Stomach (tissue), 9 donors: ENCODE data around the gene PDZRN3. TPM values are rescaled to one million over a fixed set of nuclear protein-coding genes. Genes with fewer than 3 reads are reported as not detected.
"Not testable (repeated sequence)": the region's sequence is repeated elsewhere in the genome, so short reads cannot be mapped to it uniquely, and the experiment has no call there.

Experiments
- DNase-seq, 2 donors: peaks; one replicate each; pipeline versions ENCODE4 v3.0.0 to v3.0.0-alpha.2; 2013 to 2019
- H3K27ac ChIP-seq, 5 donors: fragments of 200-600 bp in 4 of 5; sonication (generic) in 4 of 5; one replicate each; pipeline ENCODE4 v1.5.1; 2013 to 2019; ENCODE audit warnings: mild to moderate bottlenecking in 1 of 5, moderate library complexity in 1 of 5
- H3K27me3 ChIP-seq, 3 donors: fragments of 200-600 bp; sonication (generic); one replicate each; pipeline ENCODE4 v1.5.1; 2017 to 2019; ENCODE audit warnings: mixed run types in 1 of 3
- H3K36me3 ChIP-seq, 4 donors: fragments of 200-600 bp; sonication (generic); 1 replicate in 3 of 4; 2 replicates in 1 of 4; pipeline ENCODE4 v1.5.1; 2016 to 2019
- H3K4me1 ChIP-seq, 4 donors: fragments of 200-600 bp; sonication (generic); one replicate each; pipeline ENCODE4 v1.5.1; 2016 to 2019
- H3K4me3 ChIP-seq, 4 donors: fragments of 200-600 bp; sonication (generic) in 3 of 4; one replicate each; pipeline ENCODE4 v1.5.1; 2016 to 2019; ENCODE audit warnings: mild to moderate bottlenecking in 1 of 4
- H3K9me3 ChIP-seq, 4 donors: fragments of 200-600 bp; sonication (generic); one replicate each; pipeline ENCODE4 v1.5.1; 2016 to 2019
- EP300 ChIP-seq: sonication (generic); formaldehyde crosslinking; IDR thresholded peaks from one replicate; pipeline ENCODE4 v1.6.1; 2017; ENCODE audit warnings: antibody characterized with exemption
- POLR2A ChIP-seq, 4 donors: fragments of 450-650 bp; IDR thresholded peaks; one replicate each; pipeline ENCODE4 v1.6.1; 2016; ENCODE audit warnings: antibody characterized with exemption in 4 of 4, control low read depth in 2 of 4, mild to moderate bottlenecking in 1 of 4, moderate library complexity in 1 of 4
- POLR2AphosphoS5 ChIP-seq, 3 donors: sonication (generic); formaldehyde crosslinking; IDR thresholded peaks; one replicate each; pipeline ENCODE4 v1.6.1; 2016; ENCODE audit warnings: antibody characterized with exemption in 3 of 3
- WGBS, 5 donors: extraction: QIAGEN DNeasy Blood & Tissue Kit in 3 of 5; methylation state at CpG; one replicate each; pipeline versions ENCODE4 v1.1.5 to v1.1.7; 2013 to 2018; 5-methylcytosine and 5-hydroxymethylcytosine counted together
- intact Hi-C: fragments of 100-400 bp; cut with DNase I; formaldehyde crosslinking; loops from one replicate; pipeline ENCODE4 v1.15.1; 2023; ENCODE audit warnings: low total_unique reads
- polyA plus RNA-seq, 3 donors: library from polyadenylated mRNA; stranded (reverse); fragments of 200-250 nt; gene quantifications; one replicate each; pipeline ENCODE4 v1.2.3, GENCODE V29; 2013
- total RNA-seq, 5 donors: library from RNA; depleted of rRNA; stranded (reverse); fragments of >200 nt; gene quantifications; one replicate each; pipeline versions ENCODE4 v1.1.0 to v1.2.3, GENCODE V29; 2014 to 2016
- TF ChIP-seq, protein P1 (sequence below), 7 experiments: fragments of 450-650 bp in 4 of 7; fragments of 200-600 bp in 3 of 7; sonication (generic) in 3 of 7; IDR thresholded peaks; one replicate each; pipeline ENCODE4 v1.5.1; 2016 to 2019; ENCODE audit warnings: antibody characterized with exemption in 7 of 7, control low read depth in 2 of 7, mild to moderate bottlenecking in 1 of 7
- donor health status: healthy with polysubstance abuse.
- donor health status: Bipolar disorder and iron deficiency.
- donor health status: healthy.

Gene PDZRN3
- total and polyA plus RNA-seq, 8 donors: 21.9 to 174 (median 63.0) TPM

DNA sequence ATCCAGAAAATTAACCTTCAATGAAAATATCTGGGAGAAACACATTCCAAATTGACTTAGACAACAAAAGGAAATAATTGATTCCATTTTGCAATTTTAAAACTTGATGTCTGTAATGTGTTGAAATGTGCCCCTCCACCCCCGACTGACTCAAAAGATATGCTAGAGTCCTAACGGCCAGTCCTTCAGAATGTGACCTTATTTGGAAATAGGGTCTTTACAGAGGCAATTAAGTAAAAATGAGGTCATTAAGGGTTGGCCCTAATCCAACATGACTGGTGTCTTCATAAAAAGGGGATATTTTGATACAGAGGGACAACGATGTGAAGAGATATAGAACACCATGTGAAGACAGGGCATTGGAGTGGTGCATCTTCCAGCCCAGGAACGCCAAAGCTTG is 153.9 kb downstream of the PDZRN3 start:
- intact Hi-C loops: no loop called here
- H3K4me1 ChIP-seq: peaks cover 4 to 45% (median 20%) of the 10 kb centered on the region in 4 donors
- WGBS, 5 donors: 74 to 86% (median 80%) methylated on average over 4 of the region's 4 CpGs
- no peak for DNase-seq
- TF ChIP-seq EP300: no peak
- no peak for TF ChIP-seq POLR2AphosphoS5 (IDR thresholded peaks at IDR 0.05)
- no peak for TF ChIP-seq POLR2A (IDR thresholded peaks at IDR 0.05)
- TF ChIP-seq, protein P1, sequence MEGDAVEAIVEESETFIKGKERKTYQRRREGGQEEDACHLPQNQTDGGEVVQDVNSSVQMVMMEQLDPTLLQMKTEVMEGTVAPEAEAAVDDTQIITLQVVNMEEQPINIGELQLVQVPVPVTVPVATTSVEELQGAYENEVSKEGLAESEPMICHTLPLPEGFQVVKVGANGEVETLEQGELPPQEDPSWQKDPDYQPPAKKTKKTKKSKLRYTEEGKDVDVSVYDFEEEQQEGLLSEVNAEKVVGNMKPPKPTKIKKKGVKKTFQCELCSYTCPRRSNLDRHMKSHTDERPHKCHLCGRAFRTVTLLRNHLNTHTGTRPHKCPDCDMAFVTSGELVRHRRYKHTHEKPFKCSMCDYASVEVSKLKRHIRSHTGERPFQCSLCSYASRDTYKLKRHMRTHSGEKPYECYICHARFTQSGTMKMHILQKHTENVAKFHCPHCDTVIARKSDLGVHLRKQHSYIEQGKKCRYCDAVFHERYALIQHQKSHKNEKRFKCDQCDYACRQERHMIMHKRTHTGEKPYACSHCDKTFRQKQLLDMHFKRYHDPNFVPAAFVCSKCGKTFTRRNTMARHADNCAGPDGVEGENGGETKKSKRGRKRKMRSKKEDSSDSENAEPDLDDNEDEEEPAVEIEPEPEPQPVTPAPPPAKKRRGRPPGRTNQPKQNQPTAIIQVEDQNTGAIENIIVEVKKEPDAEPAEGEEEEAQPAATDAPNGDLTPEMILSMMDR (IDR thresholded peaks at IDR 0.05): no peak
- no peaks in the 10 kb centered on the region for H3K9me3 ChIP-seq
- H3K36me3 ChIP-seq: no peaks in the 10 kb centered on the region
- H3K27ac ChIP-seq: peak overlapping the region in 2 of 5 donors; percentile 40 to 43
- H3K4me3 ChIP-seq: no peak overlapping the region
- H3K27me3 ChIP-seq: no peaks in the 10 kb centered on the region

DNA sequence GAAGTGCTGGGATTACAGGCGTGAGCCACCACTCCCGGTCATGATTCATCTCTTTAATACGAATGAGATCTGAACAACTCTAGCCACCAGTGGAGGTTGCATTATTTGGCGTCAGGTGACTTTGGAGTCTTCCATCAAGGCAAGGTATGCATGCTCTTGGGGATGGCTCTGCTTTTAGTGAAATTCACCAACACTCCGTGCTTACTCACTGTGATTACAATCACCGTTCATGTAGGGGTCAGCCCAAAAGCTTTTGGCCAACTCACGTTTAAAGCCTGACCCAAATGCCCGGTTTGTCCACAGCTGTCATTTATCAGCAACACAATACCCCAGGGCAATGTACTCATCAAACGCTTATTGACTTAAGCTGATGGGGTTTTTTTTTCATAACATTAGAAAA is 155.4 kb downstream of the PDZRN3 start:
- Histone ChIP-seq H3K27ac (no peak overlapping the region), H3K4me3 (no peak overlapping the region), H3K36me3 (no peaks in the 10 kb centered on the region), H3K4me1 (peaks cover 0 to 37% (median 18%) of the 10 kb centered on the region in 4 donors), H3K27me3 (no peaks in the 10 kb centered on the region), H3K9me3 (no peaks in the 10 kb centered on the region)
- intact Hi-C loops: no loop called here
- TF ChIP-seq, protein P1 (IDR thresholded peaks at IDR 0.05): no peak
- TF ChIP-seq POLR2AphosphoS5 (IDR thresholded peaks at IDR 0.05): no peak
- no peak for TF ChIP-seq POLR2A (IDR thresholded peaks at IDR 0.05)
- TF ChIP-seq EP300: no peak
- 59 to 84% (median 69%) methylated on average over 9 of the region's 9 CpGs for WGBS, 5 donors
- no peak for DNase-seq

DNA sequence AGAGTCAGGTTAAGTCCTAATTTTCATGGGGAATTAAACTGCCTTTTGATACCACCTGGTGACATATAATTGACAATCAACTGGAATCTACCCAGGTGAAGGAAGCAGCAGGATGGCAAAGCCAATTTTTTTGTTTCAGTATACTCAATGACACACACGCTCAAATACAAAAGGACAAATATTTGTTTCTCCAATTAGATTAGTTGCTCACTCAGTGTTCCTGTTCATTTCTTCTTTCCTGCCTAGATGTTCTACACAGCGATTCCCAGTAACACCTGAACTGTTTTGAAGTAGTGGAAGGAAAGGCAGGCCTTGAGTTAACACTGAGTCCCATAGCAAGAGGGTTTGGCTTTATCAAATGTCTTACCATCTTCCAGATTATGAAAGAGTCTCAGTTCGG is 157.5 kb downstream of the PDZRN3 start:
- 28 to 58% (median 47%) methylated on average over 3 of the region's 3 CpGs for WGBS, 5 donors
- TF ChIP-seq POLR2AphosphoS5 (IDR thresholded peaks at IDR 0.05) (no peak), POLR2A (IDR thresholded peaks at IDR 0.05) (no peak)
- TF ChIP-seq, protein P1 (IDR thresholded peaks at IDR 0.05): no peak

DNA sequence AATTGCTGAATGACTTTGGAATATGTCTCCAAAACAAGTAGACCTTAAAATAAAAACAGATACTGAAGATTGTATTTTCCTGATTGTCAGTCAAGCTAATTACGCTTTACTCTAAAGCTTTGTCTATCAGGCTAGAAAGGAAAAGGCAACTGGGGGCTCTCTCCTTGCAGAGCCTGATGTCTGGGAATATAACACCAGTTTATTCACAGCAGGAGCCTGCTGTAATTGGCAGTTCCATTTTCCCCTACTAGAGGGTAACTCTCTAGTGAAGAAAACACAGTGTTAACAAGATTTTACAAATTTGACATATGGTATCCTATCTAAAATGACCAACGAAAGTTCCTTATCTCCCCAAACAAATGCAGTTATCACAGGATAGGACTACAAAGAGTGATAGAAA is 158.8 kb downstream of the PDZRN3 start:
- intact Hi-C loops: no loop called here
- Histone ChIP-seq H3K27me3 (no peaks in the 10 kb centered on the region), H3K27ac (no peak overlapping the region), H3K9me3 (no peaks in the 10 kb centered on the region), H3K4me3 (no peak overlapping the region), H3K4me1 (peaks cover 0 to 25% (median 7%) of the 10 kb centered on the region in 4 donors), H3K36me3 (no peaks in the 10 kb centered on the region)
- no peak for DNase-seq
- whole genome bisulfite sequencing, 5 donors: 52 to 72% (median 61%) methylated on average over 2 of the region's 2 CpGs
- TF ChIP-seq, protein P1 (IDR thresholded peaks at IDR 0.05): no peak
- TF ChIP-seq POLR2A (IDR thresholded peaks at IDR 0.05) (no peak), EP300 (no peak), POLR2AphosphoS5 (IDR thresholded peaks at IDR 0.05) (no peak)

More for the DNA sequence above, 157.5 kb downstream of the PDZRN3 start:
- intact Hi-C loops: no loop called here
- peaks cover 0 to 23% (median 15%) of the 10 kb centered on the region in 4 donors for H3K4me1 ChIP-seq
- no peaks in the 10 kb centered on the region for H3K9me3 ChIP-seq
- no peaks in the 10 kb centered on the region for H3K27me3 ChIP-seq
- H3K36me3 ChIP-seq: no peaks in the 10 kb centered on the region
- no peak for DNase-seq
- no peak overlapping the region for H3K4me3 ChIP-seq
- H3K27ac ChIP-seq: no peak overlapping the region

DNA sequence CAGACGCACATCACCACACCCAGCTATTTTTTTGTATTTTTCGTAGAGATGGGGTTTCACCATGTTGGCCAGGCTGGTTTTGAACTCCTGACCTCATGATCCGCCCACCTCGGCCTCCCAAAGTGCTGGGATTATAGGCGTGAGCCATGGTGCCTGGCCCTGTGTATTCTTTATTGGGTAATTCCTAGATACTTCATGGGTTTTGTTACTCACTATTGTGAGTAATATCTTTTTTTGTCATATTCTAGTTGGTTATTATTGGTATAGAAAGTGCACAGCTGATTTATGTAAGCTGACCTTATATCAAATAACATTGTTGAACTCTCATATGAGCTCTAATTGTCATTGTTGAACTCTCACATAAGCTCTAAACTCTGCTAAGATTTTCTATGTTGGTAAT is 160.6 kb downstream of the PDZRN3 start:
- H3K4me1 ChIP-seq: peaks cover 0 to 28% (median 7%) of the 10 kb centered on the region in 4 donors
- H3K9me3 ChIP-seq, intact Hi-C loops, H3K4me3 ChIP-seq, H3K36me3 ChIP-seq, DNase-seq, H3K27me3 ChIP-seq, H3K27ac ChIP-seq: not testable (repeated sequence)
- 87 to 91% (median 90%) methylated on average over 5 of the region's 5 CpGs for WGBS, 5 donors
